22Rv1 (cell line): Measurements from ENCODE around the gene NKAIN1.

Experiments used
- CTCF ChIP-seq: fragments of 450-650 bp; IDR thresholded peaks from 2 replicates; pipeline ENCODE4 v1.5.1; 2017; ENCODE audit warnings: mild to moderate bottlenecking
- ZFX ChIP-seq: fragments of 450-650 bp; IDR thresholded peaks from 2 replicates; pipeline ENCODE4 v1.6.1; 2017; ENCODE audit warnings: antibody characterized with exemption, borderline replicate concordance

GRCh38 chr1:31152181-31152795 lies 87.4 kb downstream of the NKAIN1 start:
- TF ChIP-seq CTCF (no peak), ZFX (no peak)
